Heart left ventricle (tissue), 13 donors: ENCODE data around the gene MICU1.

Experiments
- CTCF ChIP-seq, 12 donors: fragments of 200-600 bp; sonication (generic) in 4 of 12; IDR thresholded peaks; one replicate each; pipeline versions ENCODE4 v1.5.0 to v1.8.0; 2018 to 2022; ENCODE audit warnings: antibody characterized with exemption in 12 of 12, mild to moderate bottlenecking in 5 of 12
- POLR2A ChIP-seq, 2 donors: fragments of 450-650 bp; IDR thresholded peaks; one replicate each; pipeline ENCODE4 v1.6.1; 2017; ENCODE audit warnings: antibody characterized with exemption in 2 of 2, mild to moderate bottlenecking in 2 of 2, moderate library complexity in 2 of 2
- donor health status: ischemic (EF 13 %, LVEDD 7.1; RV severe dilation, severe dysfunction).
- donor health status: DM: no; HTN: yes; CAD: no.
- donor health status: DM: no; HTN: no; CAD: no.
- donor health status: ischemic (EF 25% LVEDD 6.9; RV normal size, moderate dysfunction).
- donor health status: ischemic (EF 25% LVEDD 5.7; RV mildly dilated, moderate dysfunction).
- donor health status: ischemic (EF 35%, LVEDD 5.7; RV mildly dilated, moderate dysfunction).
- donor health status: nonischemic (EF 11% LVEDD 7.7; RV severe dilation, severe dysfunction).
- donor health status: DM: yes; HTN: yes; CAD: no.
- donor health status: PGD.
- donor health status: ischemic (EF 29% LVEDD 5.4; RV normal size, mild dysfunction).
- donor health status: nonischemic (EF 23%, LVEDD 6.1; RV moderate dilation, normal function).

- TF ChIP-seq POLR2A (IDR thresholded peaks at IDR 0.05) (no peak), CTCF (IDR thresholded peaks at IDR 0.05) (no peak)
Observed at GRCh38 chr10:72426986-72427385, 198.9 kb downstream of the MICU1 start.
